ENCODE results near the gene SMURF2. TPM values are rescaled to one million over a fixed set of nuclear protein-coding genes. Genes with fewer than 3 reads are reported as not detected.
A peak's percentile ranks its signal among the peaks of the same experiment; 100 is the strongest.

SMURF2 gene
- total and polyA plus RNA-seq, 9 of the 15 experiments (the other 6 are each of a cell fraction or from before 2014, with no cell fraction given), result 3.8 to 22.0 (median 14.8) TPM

DNA sequence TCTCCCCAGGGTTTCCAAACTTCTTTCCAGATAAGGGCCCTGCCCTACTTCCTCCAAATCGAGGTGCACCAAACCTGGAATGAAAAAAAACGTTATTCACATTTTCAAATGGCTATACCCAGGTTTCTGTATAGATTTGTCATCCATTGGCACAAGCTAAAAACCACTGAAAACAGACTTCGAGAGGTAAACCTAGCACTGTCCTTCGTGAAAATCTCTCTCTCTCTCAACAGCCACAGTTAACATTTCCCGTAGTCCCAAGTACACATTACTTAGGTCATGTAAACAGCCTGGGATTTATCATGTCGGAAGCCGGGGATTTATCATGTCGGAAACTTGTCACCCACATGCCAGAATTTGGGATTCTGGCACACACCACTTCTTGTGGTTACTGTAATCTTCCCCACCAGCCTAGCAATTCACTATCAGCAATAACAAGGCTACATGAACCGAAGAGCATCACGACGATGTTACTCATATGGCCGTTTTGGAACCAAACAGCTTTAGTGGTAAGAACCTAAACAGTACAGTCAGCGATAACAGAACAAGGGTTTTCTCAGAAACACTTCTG, 157.3 kb downstream of the SMURF2 start (continued):
- TF ChIP-seq ZNF354B (CRISPR knock-in tag; IDR thresholded peaks at IDR 0.05) (no peak), TAF9B (IDR thresholded peaks at IDR 0.05; ENCODE audit: partially characterized antibody) (no peak), SOX6 (IDR thresholded peaks at IDR 0.05) (no peak), ZNF79 (CRISPR knock-in tag; IDR thresholded peaks at IDR 0.05; ENCODE audit: low read depth) (no peak), ZFP30 (CRISPR knock-in tag; IDR thresholded peaks at IDR 0.05; ENCODE audit: borderline replicate concordance) (no peak), ZNF583 (CRISPR knock-in tag; IDR thresholded peaks at IDR 0.05) (no peak), HIVEP1 (CRISPR knock-in tag; IDR thresholded peaks at IDR 0.05) (no peak), TOE1 (IDR thresholded peaks at IDR 0.05; ENCODE audit: borderline replicate concordance) (no peak), TOE1 (CRISPR knock-in tag; IDR thresholded peaks at IDR 0.05; ENCODE audit: borderline replicate concordance, low read depth) (no peak), ZFP1 (CRISPR knock-in tag; IDR thresholded peaks at IDR 0.05) (no peak), SPI1 (IDR thresholded peaks at IDR 0.05; ENCODE audit: borderline replicate concordance, low read depth, low read length) (no peak), POLR3A (IDR thresholded peaks at IDR 0.05; ENCODE audit: borderline replicate concordance, extremely low read depth, insufficient read depth, insufficient read length) (no peak), ZNF707 (CRISPR knock-in tag; conservative IDR thresholded peaks at IDR 0.05) (no peak)
- TF ChIP-seq, protein P1, sequence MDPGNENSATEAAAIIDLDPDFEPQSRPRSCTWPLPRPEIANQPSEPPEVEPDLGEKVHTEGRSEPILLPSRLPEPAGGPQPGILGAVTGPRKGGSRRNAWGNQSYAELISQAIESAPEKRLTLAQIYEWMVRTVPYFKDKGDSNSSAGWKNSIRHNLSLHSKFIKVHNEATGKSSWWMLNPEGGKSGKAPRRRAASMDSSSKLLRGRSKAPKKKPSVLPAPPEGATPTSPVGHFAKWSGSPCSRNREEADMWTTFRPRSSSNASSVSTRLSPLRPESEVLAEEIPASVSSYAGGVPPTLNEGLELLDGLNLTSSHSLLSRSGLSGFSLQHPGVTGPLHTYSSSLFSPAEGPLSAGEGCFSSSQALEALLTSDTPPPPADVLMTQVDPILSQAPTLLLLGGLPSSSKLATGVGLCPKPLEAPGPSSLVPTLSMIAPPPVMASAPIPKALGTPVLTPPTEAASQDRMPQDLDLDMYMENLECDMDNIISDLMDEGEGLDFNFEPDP (CRISPR knock-in tag; IDR thresholded peaks at IDR 0.05), result no peak
- TF ChIP-seq, protein P2, sequence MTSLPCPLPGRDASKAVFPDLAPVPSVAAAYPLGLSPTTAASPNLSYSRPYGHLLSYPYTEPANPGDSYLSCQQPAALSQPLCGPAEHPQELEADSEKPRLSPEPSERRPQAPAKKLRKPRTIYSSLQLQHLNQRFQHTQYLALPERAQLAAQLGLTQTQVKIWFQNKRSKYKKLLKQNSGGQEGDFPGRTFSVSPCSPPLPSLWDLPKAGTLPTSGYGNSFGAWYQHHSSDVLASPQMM (CRISPR knock-in tag; IDR thresholded peaks at IDR 0.05), result no peak
- TF ChIP-seq, protein P3, sequence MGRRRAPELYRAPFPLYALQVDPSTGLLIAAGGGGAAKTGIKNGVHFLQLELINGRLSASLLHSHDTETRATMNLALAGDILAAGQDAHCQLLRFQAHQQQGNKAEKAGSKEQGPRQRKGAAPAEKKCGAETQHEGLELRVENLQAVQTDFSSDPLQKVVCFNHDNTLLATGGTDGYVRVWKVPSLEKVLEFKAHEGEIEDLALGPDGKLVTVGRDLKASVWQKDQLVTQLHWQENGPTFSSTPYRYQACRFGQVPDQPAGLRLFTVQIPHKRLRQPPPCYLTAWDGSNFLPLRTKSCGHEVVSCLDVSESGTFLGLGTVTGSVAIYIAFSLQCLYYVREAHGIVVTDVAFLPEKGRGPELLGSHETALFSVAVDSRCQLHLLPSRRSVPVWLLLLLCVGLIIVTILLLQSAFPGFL (CRISPR knock-in tag; IDR thresholded peaks at IDR 0.05), result no peak
- TF ChIP-seq, protein P4, sequence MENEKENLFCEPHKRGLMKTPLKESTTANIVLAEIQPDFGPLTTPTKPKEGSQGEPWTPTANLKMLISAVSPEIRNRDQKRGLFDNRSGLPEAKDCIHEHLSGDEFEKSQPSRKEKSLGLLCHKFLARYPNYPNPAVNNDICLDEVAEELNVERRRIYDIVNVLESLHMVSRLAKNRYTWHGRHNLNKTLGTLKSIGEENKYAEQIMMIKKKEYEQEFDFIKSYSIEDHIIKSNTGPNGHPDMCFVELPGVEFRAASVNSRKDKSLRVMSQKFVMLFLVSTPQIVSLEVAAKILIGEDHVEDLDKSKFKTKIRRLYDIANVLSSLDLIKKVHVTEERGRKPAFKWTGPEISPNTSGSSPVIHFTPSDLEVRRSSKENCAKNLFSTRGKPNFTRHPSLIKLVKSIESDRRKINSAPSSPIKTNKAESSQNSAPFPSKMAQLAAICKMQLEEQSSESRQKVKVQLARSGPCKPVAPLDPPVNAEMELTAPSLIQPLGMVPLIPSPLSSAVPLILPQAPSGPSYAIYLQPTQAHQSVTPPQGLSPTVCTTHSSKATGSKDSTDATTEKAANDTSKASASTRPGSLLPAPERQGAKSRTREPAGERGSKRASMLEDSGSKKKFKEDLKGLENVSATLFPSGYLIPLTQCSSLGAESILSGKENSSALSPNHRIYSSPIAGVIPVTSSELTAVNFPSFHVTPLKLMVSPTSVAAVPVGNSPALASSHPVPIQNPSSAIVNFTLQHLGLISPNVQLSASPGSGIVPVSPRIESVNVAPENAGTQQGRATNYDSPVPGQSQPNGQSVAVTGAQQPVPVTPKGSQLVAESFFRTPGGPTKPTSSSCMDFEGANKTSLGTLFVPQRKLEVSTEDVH (IDR thresholded peaks at IDR 0.05; ENCODE audit: low read depth, partially characterized antibody), result no peak
- TF ChIP-seq, protein P5, sequence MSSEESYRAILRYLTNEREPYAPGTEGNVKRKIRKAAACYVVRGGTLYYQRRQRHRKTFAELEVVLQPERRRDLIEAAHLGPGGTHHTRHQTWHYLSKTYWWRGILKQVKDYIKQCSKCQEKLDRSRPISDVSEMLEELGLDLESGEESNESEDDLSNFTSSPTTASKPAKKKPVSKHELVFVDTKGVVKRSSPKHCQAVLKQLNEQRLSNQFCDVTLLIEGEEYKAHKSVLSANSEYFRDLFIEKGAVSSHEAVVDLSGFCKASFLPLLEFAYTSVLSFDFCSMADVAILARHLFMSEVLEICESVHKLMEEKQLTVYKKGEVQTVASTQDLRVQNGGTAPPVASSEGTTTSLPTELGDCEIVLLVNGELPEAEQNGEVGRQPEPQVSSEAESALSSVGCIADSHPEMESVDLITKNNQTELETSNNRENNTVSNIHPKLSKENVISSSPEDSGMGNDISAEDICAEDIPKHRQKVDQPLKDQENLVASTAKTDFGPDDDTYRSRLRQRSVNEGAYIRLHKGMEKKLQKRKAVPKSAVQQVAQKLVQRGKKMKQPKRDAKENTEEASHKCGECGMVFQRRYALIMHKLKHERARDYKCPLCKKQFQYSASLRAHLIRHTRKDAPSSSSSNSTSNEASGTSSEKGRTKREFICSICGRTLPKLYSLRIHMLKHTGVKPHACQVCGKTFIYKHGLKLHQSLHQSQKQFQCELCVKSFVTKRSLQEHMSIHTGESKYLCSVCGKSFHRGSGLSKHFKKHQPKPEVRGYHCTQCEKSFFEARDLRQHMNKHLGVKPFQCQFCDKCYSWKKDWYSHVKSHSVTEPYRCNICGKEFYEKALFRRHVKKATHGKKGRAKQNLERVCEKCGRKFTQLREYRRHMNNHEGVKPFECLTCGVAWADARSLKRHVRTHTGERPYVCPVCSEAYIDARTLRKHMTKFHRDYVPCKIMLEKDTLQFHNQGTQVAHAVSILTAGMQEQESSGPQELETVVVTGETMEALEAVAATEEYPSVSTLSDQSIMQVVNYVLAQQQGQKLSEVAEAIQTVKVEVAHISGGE (CRISPR knock-in tag; IDR thresholded peaks at IDR 0.05), result peak in 1 of 3 experiments; percentile 24; a peak in 1 of 6 replicates

Data from K562 (cell line).